CD4-positive, alpha-beta T cell treated with Interleukin-17A for 4 hours (primary cell): ENCODE results near the gene EML2.
A peak's percentile ranks its signal among the peaks of the same experiment; 100 is the strongest.
"Not testable (repeated sequence)": the region's sequence is repeated elsewhere in the genome, so short reads cannot be mapped to it uniquely, and the experiment has no call there.

Source experiments
- DNase-seq: peaks from one replicate; pipeline ENCODE4 v3.0.0-alpha.2; 2020; ENCODE audit warnings: mixed read lengths

The EML2 gene, protein sequence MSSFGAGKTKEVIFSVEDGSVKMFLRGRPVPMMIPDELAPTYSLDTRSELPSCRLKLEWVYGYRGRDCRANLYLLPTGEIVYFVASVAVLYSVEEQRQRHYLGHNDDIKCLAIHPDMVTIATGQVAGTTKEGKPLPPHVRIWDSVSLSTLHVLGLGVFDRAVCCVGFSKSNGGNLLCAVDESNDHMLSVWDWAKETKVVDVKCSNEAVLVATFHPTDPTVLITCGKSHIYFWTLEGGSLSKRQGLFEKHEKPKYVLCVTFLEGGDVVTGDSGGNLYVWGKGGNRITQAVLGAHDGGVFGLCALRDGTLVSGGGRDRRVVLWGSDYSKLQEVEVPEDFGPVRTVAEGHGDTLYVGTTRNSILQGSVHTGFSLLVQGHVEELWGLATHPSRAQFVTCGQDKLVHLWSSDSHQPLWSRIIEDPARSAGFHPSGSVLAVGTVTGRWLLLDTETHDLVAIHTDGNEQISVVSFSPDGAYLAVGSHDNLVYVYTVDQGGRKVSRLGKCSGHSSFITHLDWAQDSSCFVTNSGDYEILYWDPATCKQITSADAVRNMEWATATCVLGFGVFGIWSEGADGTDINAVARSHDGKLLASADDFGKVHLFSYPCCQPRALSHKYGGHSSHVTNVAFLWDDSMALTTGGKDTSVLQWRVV

GRCh38 chr19:45638930-45639729 is at the start of gene EML2:
Gene EML2 (minus strand): TSS chr19:45639397. CDS start chr19:45639376, 21 bp downstream.
- DNase-seq = peak; percentile 69

DNA sequence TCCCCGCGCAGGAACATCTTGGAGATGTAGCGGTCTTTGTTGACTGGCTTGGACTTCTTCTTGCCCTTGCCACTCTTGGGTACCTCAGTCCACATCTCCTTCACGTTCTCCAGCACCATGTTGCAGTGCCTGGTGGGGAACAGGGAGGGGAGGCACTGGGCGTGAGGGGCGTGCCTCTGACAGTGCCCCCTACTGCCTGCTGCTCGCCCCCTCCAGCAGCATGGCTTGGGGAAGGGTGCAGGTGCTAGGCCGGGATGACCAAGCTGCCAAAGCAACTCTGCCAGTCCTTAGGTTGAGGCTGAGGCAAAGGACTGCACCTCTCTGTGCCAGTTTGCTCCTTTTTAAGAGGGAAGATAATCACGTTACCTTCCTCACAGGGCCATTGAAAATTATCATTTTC is 48.4 kb upstream of the EML2 start:
- DNase-seq = no peak

DNA sequence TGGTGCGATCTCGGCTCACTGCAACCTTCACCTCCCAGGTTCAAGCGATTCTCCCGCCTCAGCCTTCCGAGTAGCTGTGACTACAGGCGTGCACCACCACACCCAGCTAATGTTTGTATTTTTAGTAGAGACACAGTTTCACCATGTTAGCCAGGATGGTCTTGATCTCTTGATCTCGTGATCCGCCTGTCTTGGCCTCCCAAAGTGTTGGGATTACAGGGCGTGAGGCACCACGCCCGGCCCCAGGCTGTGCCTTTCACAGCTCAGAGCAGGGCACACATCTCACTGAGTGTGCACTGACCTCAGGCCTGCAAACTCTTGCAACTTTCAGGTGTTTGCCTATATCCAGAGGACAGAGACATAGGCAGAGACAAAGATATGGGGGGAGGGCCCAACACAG is 45.8 kb upstream of the EML2 start:
- DNase-seq = not testable (repeated sequence)

DNA sequence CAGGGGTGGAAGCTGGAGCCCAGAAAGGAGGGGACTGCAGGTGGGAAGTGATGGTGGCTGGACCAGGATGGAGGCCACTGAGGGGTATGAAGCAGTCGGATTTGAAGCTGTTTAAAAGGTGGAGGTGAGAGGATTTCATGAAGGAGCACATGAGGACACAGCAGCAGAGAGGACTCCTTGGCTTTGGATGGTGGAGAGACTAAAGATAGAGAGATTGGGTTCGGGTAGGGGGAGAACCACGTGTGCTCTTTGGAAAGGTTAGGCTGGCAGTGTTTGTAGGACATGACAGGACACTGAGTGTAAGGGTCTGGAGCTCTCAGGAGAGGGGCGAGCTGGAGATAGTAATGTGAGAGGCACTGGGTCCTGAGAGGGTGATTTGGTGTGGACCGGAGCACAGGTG is 43.7 kb upstream of the EML2 start:
- no peak for DNase-seq

GRCh38 chr19:45682117-45682516 is 42.9 kb upstream of the EML2 start:
- DNase-seq = no peak

GRCh38 chr19:45681391-45682015 is 42.3 kb upstream of the EML2 start:
- peak; percentile 88 for DNase-seq

- DNase-seq = peak; percentile 94
Observed at GRCh38 chr19:45677351-45678230, 38.4 kb upstream of the EML2 start.

DNA sequence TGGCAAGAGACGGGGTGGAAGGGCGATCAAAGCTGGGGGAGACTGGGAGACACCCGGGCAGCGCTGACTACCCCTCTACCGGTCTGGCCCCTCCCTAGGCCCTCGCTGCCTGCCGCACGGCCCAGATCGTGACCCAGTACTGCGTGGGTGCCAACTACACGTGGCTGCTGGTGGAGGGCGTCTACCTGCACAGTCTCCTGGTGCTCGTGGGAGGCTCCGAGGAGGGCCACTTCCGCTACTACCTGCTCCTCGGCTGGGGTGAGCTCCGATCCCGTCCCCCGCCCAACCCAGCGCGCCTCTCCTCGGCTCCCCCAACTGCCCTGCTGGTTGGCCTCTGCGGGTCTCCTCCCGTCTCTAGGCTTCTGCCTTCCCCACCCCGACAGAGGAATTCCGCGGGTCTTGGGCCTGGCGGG is 37.7 kb upstream of the EML2 start:
- peak; percentile 69 for DNase-seq

- DNase-seq = no peak
Observed at GRCh38 chr19:45674946-45675345, 35.7 kb upstream of the EML2 start.

- peak; percentile 50 for DNase-seq
Observed at GRCh38 chr19:45670670-45671453, 31.7 kb upstream of the EML2 start.

DNA sequence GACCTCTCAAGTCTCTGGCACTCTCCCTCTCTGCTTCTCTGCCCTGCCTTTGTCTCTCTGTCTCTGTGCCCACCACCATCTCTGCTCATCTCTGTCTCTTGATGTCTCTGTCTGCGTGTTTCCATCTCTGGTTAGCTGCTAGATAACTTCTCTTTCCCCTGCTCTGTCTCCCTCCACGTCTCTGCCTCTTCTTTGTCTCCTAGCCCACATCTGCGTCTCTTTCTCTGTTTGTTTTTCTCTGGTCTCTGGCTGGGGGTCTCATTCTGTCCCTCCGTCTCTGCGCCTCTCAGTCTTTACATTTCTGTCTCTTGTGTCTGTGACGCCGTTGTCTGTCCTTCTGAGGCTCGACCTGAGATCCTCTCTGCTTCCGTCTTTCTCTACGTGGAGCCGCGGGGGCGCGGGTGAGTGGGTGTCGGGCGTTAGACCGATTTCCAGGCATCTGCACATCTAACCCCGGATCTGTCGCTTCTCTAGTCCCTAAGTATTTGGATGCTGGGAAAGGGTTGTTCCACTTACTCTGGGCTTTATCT is 29.2 kb upstream of the EML2 start:
- peak; percentile 50 for DNase-seq

DNA sequence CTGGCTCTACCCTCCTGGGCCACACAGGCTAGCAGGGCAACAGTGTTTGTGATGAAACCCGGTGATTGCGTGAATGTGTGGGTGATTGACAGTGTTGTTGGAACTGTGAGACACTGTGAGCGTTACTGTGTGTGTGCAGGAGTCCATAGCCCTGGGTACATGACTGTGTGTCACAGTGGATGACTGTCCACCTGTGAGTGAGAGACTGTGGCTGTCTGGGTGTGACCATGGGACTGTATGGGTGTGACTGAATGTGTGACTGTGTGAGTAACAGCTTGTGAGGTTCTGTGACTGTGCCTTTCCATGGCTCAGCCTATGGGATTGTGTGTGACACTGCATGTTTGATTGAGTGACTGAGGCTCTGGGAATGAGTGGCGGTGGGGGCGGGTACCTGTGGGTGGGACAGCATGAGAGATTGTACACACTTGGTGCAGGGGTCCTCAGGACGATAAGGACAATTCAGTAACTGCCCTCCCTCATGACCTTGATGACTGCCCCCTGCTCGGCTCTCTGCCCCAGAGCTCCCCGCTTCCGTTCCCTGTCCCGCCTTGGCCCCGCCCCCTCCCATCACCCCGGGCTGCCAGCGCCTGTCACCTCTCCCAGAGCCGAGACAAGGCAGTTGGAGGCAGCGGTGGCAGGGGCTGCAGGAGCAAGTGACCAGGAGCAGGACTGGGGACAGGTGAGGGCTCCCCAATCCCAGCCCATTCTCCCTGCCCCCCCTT is 28.6 kb upstream of the EML2 start, which contains the start of gene GIPR:
Gene GIPR, plus strand, starts transcription at position 602 of the 722 bp plus-strand sequence. CDS start 1,300 bp downstream, outside the sequence.
- peak; percentile 80 for DNase-seq

- DNase-seq = no peak
Observed at GRCh38 chr19:45664575-45664974, 25.4 kb upstream of the EML2 start.

DNA sequence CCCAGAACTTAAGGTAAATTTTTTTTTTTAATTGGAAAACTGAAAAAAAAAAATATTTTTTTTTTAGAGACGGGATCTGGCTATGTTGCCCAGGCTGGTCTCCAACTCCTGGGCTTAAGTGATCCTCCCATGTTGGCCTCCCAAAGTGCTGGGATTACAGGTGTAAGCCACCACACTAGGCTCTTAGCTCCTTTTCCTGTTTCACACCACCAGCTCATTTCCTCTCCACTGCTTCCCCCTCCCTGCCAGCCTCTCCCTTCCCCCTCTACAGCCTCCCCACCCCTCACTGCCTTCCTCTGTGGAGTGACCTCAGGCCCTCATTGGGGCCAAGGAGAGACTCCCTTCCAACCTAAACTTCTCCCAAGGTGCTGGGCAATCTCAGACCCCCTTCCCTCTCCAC is 24.6 kb upstream of the EML2 start:
- no peak for DNase-seq

DNA sequence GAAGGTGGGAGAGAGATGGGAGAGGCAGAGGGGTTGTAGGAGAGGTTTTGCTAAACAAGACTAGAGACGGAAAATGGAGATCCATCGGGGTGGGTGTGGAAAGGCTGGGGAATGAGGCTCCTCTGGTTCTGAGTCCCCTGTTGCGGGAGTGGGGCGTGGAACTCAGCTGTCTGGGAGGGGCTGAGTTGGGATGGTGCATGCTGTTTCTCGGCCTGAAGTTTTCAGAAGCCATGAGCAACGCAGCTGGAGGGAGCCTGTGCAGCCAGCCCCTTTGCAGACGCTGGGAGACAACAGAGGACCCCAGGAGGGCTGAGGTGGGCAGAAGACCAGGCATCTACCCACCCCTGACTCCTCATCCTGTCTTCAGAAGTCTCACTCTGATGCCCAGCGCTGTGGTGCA is 21.4 kb upstream of the EML2 start:
- no peak for DNase-seq

GRCh38 chr19:45659096-45659729 is 20.0 kb upstream of the EML2 start:
- no peak for DNase-seq

DNA sequence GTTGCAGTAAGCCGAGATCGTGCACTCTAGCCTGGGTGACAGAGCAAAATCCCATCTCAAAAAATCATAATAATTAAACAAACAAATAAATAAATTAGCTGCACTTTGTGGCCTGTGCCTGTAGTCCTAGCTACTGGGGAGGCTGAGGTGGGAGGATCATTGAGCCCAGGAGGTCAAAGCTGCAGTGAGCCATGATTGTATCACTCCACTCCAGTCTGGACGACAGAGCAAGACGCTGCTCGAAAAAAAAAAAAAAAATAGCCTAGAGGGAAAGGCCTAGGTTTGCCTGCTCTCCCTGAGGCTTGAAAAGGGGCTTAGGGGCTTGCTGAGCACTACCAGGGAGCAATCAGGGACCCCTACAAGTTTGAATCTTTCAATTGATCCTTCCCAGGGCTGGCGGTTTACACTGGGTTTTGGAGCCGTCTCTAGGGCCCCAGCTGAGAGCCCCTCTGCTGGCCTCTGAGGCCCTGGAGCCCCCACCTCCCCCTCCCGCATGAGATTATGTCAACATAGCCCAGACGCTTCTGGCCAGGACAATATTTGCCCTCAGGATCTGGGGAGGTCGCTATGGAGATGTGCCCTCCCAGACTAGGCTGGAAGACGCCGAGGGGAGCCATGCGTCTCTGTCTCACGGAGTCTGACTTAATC is 18.4 kb upstream of the EML2 start:
- no peak for DNase-seq

GRCh38 chr19:45655073-45655472 is 15.9 kb upstream of the EML2 start:
- no peak for DNase-seq

- no peak for DNase-seq
Observed at GRCh38 chr19:45653634-45654033, 14.4 kb upstream of the EML2 start.
